Endothelial cell of umbilical vein (primary cell): Measurements from ENCODE around the gene THSD4. TPM values are rescaled to one million over a fixed set of nuclear protein-coding genes. Genes with fewer than 3 reads are reported as not detected.

Experiments used
- BruUV-seq: library from RNA; stranded (reverse); fragments of 400-500 nt; replicated peaks from 2 replicates; lab custom pipeline; 2021; lab: Mats Ljungman, UMichigan
- CTCF ChIA-PET: fragments of 300-600, 350-600 bp; sonication (Branson Sonifier 250); formaldehyde crosslinking; loops from one replicate; lab custom pipeline; 2021; ENCODE audit warnings: antibody characterized with exemption, inconsistent platforms; lab: Charles Lee
- POLR2A ChIA-PET: fragments of 300-600, 350-600 bp; sonication (Branson Sonifier 250); formaldehyde crosslinking; loops from one replicate; lab custom pipeline; 2021; ENCODE audit warnings: antibody characterized with exemption, inconsistent platforms; lab: Charles Lee
- DNase-seq: peaks from one replicate; pipeline ENCODE4 v3.0.0-alpha.2; 2011; ENCODE audit warnings: low read depth, low spot score
- FAIRE-seq: peaks from 2 replicates; lab custom pipeline; 2011; peaks lifted over from hg19 to GRCh38; lab: Jason Lieb, UNC
- H2AFZ ChIP-seq: 2 replicates; pipeline ENCODE4 v1.6.0; 2012; ENCODE audit warnings: low read depth, low read length, control low read depth, inconsistent platforms
- H3K27ac ChIP-seq: 2 replicates; pipeline ENCODE4 v1.5.1; 2011; ENCODE audit warnings: low read depth, mild to moderate bottlenecking, control low read depth, low read length, moderate library complexity; ENCODE audit not compliant: insufficient read depth
- H3K27me3 ChIP-seq, 2 experiments: 2 replicates each; pipeline versions ENCODE4 v1.6.0 to v1.6.1; 2011; ENCODE audit warnings: low read length in 2 of 2, mixed read lengths in 1 of 2; ENCODE audit not compliant: control insufficient read depth in 2 of 2, insufficient read depth in 2 of 2
- H3K36me3 ChIP-seq, 2 experiments: 2 replicates in 1 of 2; 3 replicates in 1 of 2; pipeline ENCODE4 v1.5.1; 2011; ENCODE audit warnings: low read length in 2 of 2, mild to moderate bottlenecking in 1 of 2, moderate library complexity in 1 of 2; ENCODE audit not compliant: control insufficient read depth in 2 of 2, insufficient read depth in 2 of 2; ENCODE audit errors: extremely low read depth in 1 of 2
- H3K4me1 ChIP-seq: 3 replicates; pipeline ENCODE4 v1.5.1; 2011; ENCODE audit warnings: mild to moderate bottlenecking, low read length; ENCODE audit not compliant: control insufficient read depth, insufficient read depth; ENCODE audit errors: extremely low read depth
- H3K4me2 ChIP-seq: 2 replicates; pipeline ENCODE4 v1.6.1; 2011; ENCODE audit warnings: low read length, control low read depth, mixed read lengths; ENCODE audit not compliant: insufficient read depth
- H3K4me3 ChIP-seq, 3 experiments: fragments of 200-600 bp in 1 of 3; sonication (generic), shearing (Covaris generic) in 1 of 3; replicated peaks in 1 of 3; 2 replicates each; pipeline ENCODE4 v1.5.1; 2011 to 2016; ENCODE audit warnings: control low read depth in 3 of 3, low read length in 3 of 3, mild to moderate bottlenecking in 2 of 3, inconsistent platforms in 1 of 3, low read depth in 1 of 3, moderate library complexity in 1 of 3; ENCODE audit not compliant: insufficient read depth in 1 of 3
- H3K79me2 ChIP-seq: 2 replicates; pipeline ENCODE4 v1.6.0; 2012; ENCODE audit warnings: low read length, inconsistent platforms; ENCODE audit not compliant: control insufficient read depth, insufficient read depth
- H3K9ac ChIP-seq: replicated peaks from 2 replicates; pipeline ENCODE3; 2011; ENCODE audit warnings: low read length, control low read depth; ENCODE audit not compliant: insufficient read depth; ENCODE audit errors: extremely low read depth
- H3K9me1 ChIP-seq: replicated peaks from 3 replicates; pipeline ENCODE4 v1.6.0; 2011; ENCODE audit warnings: mild to moderate bottlenecking, low read length; ENCODE audit not compliant: control insufficient read depth, insufficient read depth; ENCODE audit errors: extremely low read depth
- H3K9me3 ChIP-seq: replicated peaks from 2 replicates; pipeline ENCODE4 v1.5.1; 2012; ENCODE audit warnings: low read length, inconsistent platforms; ENCODE audit not compliant: control insufficient read depth, insufficient read depth
- H4K20me1 ChIP-seq: replicated peaks from 2 replicates; pipeline ENCODE3; 2011; ENCODE audit warnings: mild to moderate bottlenecking, low read length; ENCODE audit not compliant: control insufficient read depth, insufficient read depth; ENCODE audit errors: extremely low read depth
- EZH2 ChIP-seq: IDR thresholded peaks from 2 replicates; pipeline ENCODE4 v1.6.1; 2012; ENCODE audit warnings: borderline replicate concordance, low read depth, mild to moderate bottlenecking, moderate library complexity, low read length, inconsistent platforms; ENCODE audit not compliant: severe bottlenecking
- FOS ChIP-seq: IDR thresholded peaks from 2 replicates; pipeline ENCODE4 v1.6.1; 2011; ENCODE audit warnings: mild to moderate bottlenecking, low read length, moderate library complexity, borderline replicate concordance; ENCODE audit not compliant: insufficient read depth
- GATA2 ChIP-seq: IDR thresholded peaks from 2 replicates; pipeline ENCODE4 v1.7.0; 2011; ENCODE audit warnings: low read depth, mild to moderate bottlenecking, moderate library complexity, mixed read lengths, low read length; ENCODE audit not compliant: insufficient read length, insufficient read depth
- JUN ChIP-seq: IDR thresholded peaks from 2 replicates; pipeline ENCODE4 v1.6.1; 2011; ENCODE audit warnings: borderline replicate concordance, low read depth; ENCODE audit not compliant: insufficient read length, insufficient read depth
- MYC ChIP-seq: IDR thresholded peaks from one replicate; pipeline ENCODE4 v1.6.1; 2011; ENCODE audit warnings: mild to moderate bottlenecking, low read depth, low read length
- POLR2A ChIP-seq: IDR thresholded peaks from 2 replicates; pipeline ENCODE4 v1.6.1; 2012; ENCODE audit warnings: low read depth, mild to moderate bottlenecking, control low read depth, low read length
- POLR2AphosphoS5 ChIP-seq: IDR thresholded peaks from 2 replicates; pipeline ENCODE4 v1.6.1; 2012; ENCODE audit warnings: low read depth, mild to moderate bottlenecking, control low read depth, low read length, moderate library complexity; ENCODE audit not compliant: insufficient read depth
- dilution Hi-C: fragments of 300-500 bp; cut with MboI; formaldehyde crosslinking; loops from one replicate; pipeline ENCODE4 v1.15.0; 2019; ENCODE audit warnings: low sequenced_read_pairs; ENCODE audit not compliant: extremely low pct_ligation_motif_present
- intact Hi-C: fragments of 100-400 bp; cut with micrococcal nuclease; formaldehyde crosslinking; loops from one replicate; pipeline ENCODE4 v1.10.0; 2022
- polyA plus RNA-seq, 4 experiments: library from polyadenylated mRNA; depleted of rRNA in 3 of 4; stranded (reverse) in 3 of 4; unstranded in 1 of 4; fragments of >200 nt; gene quantifications; 2 replicates each; pipeline versions ENCODE4 v1.2.1 to v1.2.3, GENCODE V29; 2011 to 2012; ENCODE audit warnings: missing spikeins in 1 of 4
- total RNA-seq: library from RNA; stranded (reverse); gene quantifications from 2 replicates; pipeline ENCODE4 v1.2.3, GENCODE V29; 2021
- TF ChIP-seq, protein P1 (sequence below): IDR thresholded peaks from 2 replicates; pipeline ENCODE4 v1.6.1; 2011; ENCODE audit not compliant: insufficient read depth, insufficient read length
- TF ChIP-seq, protein P2 (sequence below), 2 donors: IDR thresholded peaks; 1 replicate in 1 of 2; 2 replicates in 1 of 2; pipeline ENCODE4 v1.5.1; 2011; ENCODE audit warnings: low read length in 2 of 2, mild to moderate bottlenecking in 2 of 2, moderate library complexity in 2 of 2, control low read depth in 1 of 2, inconsistent platforms in 1 of 2, low read depth in 1 of 2; ENCODE audit not compliant: insufficient read depth in 1 of 2; ENCODE audit errors: extremely low read depth in 1 of 2

THSD4 gene
- total and polyA plus RNA-seq, 2 donors (not counting 3 experiments of a cell fraction or from before 2014, with no cell fraction given): 9.9 to 25.4 TPM

DNA sequence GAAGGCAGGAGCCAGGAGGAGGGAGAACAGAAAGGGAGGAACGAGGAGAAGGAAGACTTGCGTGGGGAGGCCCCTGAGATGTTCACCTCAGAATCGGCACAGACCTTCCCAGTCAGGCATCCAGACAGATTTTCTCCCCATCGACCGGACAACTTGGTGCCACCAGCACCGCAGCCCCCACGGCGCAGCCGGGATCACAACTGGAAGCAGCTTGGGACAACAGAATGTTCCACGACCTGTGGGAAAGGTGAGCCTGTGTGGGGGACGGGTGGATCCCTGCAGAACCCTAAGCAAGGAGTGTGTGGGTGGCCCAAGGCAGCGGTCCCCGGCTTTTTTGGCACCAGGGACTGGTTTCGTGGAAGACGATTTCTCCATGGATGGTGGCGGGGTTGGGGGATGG, 622.5 kb downstream of the THSD4 start:
- ChIA-PET CTCF (interaction anchor here (1.4 kb wide), 1 partner anchor 162 kb away, joined by 3 read pairs; no protein-coding TSS in a partner anchor), POLR2A (no interaction called here)
- no peaks in the 10 kb centered on the region for H4K20me1 ChIP-seq
- no peak for TF ChIP-seq POLR2A
- TF ChIP-seq POLR2AphosphoS5: no peak
- no peak for TF ChIP-seq EZH2
- TF ChIP-seq, protein P1, sequence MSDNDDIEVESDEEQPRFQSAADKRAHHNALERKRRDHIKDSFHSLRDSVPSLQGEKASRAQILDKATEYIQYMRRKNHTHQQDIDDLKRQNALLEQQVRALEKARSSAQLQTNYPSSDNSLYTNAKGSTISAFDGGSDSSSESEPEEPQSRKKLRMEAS: no peak
- TF ChIP-seq, protein P2, sequence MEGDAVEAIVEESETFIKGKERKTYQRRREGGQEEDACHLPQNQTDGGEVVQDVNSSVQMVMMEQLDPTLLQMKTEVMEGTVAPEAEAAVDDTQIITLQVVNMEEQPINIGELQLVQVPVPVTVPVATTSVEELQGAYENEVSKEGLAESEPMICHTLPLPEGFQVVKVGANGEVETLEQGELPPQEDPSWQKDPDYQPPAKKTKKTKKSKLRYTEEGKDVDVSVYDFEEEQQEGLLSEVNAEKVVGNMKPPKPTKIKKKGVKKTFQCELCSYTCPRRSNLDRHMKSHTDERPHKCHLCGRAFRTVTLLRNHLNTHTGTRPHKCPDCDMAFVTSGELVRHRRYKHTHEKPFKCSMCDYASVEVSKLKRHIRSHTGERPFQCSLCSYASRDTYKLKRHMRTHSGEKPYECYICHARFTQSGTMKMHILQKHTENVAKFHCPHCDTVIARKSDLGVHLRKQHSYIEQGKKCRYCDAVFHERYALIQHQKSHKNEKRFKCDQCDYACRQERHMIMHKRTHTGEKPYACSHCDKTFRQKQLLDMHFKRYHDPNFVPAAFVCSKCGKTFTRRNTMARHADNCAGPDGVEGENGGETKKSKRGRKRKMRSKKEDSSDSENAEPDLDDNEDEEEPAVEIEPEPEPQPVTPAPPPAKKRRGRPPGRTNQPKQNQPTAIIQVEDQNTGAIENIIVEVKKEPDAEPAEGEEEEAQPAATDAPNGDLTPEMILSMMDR (IDR thresholded peaks at IDR 0.05; ENCODE audit: extremely low read depth in 1 of 2, insufficient read depth in 1 of 2, low read depth in 1 of 2, low read length in 2 of 2): no peak
- no peak for TF ChIP-seq GATA2
- TF ChIP-seq FOS: no peak
- TF ChIP-seq JUN: no peak
- TF ChIP-seq MYC: no peak
- H3K9ac ChIP-seq: no peak overlapping the region
- no peak overlapping the region for H3K27ac ChIP-seq
- no peaks in the 10 kb centered on the region for H3K36me3 ChIP-seq
- no peak overlapping the region for H3K4me3 ChIP-seq
- no peaks in the 10 kb centered on the region for H3K4me1 ChIP-seq
- H3K9me3 ChIP-seq: no peaks in the 10 kb centered on the region
- no TSS peak for BruUV-seq
- FAIRE-seq (no peak), DNase-seq (no peak)
- peaks cover 0 to 6% of the 10 kb centered on the region in 2 experiments for H3K27me3 ChIP-seq
- H3K79me2 ChIP-seq: no peaks in the 10 kb centered on the region
- H3K4me2 ChIP-seq: no peak overlapping the region
- dilution Hi-C loops (no loop called here), intact Hi-C loops (loop anchor here (10.0 kb wide), 1 partner anchor 353 kb away; no protein-coding TSS in a partner anchor)
- H3K9me1 ChIP-seq: no peaks in the 10 kb centered on the region
- H2AFZ ChIP-seq: no peak overlapping the region
